Measurements from ENCODE around the gene CELF2. TPM values are rescaled to one million over a fixed set of nuclear protein-coding genes. Genes with fewer than 3 reads are reported as not detected.

Gene CELF2
- total RNA-seq, 1 experiment from 2014 or later = 28.7 TPM

DNA sequence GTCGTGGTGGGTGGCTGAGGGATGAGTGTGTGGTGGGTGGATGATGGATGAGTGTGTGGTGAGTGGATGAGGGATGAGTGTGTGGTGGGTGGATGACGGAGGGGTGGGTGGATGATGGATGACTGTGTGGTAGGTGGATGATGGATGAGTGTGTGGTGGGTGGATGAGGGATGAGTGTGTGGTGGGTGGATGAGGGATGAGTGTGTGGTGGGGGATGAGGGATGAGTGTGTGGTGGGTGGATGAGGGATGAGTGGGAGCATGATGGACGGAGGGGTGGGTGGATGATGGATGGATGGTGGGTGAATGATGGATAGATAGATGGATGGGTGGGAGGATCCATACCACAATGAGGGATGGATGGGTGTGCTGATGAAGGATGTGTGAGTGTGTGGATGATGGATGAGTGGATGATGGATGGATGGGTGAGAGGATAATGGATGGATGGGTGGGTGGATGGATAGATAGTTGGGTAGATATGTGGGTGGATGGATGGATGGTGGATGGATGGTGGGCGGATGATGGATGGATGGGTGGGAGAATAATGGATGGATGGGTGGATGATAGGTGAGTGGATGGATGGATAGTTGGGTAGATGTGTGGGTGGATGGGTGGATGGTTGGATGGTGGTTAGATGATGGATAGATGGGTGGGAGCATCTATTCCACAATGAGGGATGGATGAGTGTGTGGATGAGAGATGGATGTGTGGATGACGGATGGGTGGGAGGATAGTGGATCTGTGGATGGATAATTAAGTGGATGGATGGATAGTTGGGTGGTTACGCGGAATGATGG is 266.8 kb downstream of the CELF2 start:
- Histone ChIP-seq H2BK12ac (ENCODE audit: insufficient read length, low read depth, low read length) (no peak overlapping the region), H3K56ac (ENCODE audit: insufficient read length, low read depth, low read length) (no peak overlapping the region), H3K23me2 (ENCODE audit: insufficient read length, low read depth, low read length, poor library complexity, severe bottlenecking) (no peaks in the 10 kb centered on the region), H3T11ph (ENCODE audit: low read length) (no peak overlapping the region), H3K18ac (ENCODE audit: insufficient read length, low read depth, low read length) (no peak overlapping the region), H3K9ac (ENCODE audit: extremely low read depth, insufficient read length, low read length) (no peak overlapping the region), H3K27me3 (ENCODE audit: insufficient read depth, low read length) (no peaks in the 10 kb centered on the region), H4K91ac (ENCODE audit: insufficient read length, low read depth, low read length) (no peak overlapping the region), H2AK5ac (ENCODE audit: insufficient read length, low read length) (no peak overlapping the region), H2BK20ac (ENCODE audit: low read depth, low read length, poor library complexity, severe bottlenecking) (no peak overlapping the region), H3K27ac (ENCODE audit: insufficient read length, low read depth, low read length) (no peak overlapping the region), H3K79me2 (ENCODE audit: insufficient read depth, low read length) (no peaks in the 10 kb centered on the region), H3K23ac (ENCODE audit: insufficient read length, low read depth, low read length) (no peak overlapping the region), H2BK120ac (ENCODE audit: low read depth, low read length, poor library complexity, severe bottlenecking) (no peak overlapping the region), H3K9me3 (ENCODE audit: control insufficient read depth, low read depth, low read length) (no peaks in the 10 kb centered on the region), H4K8ac (replicated peaks; ENCODE audit: insufficient read length, low read depth, low read length) (no peak overlapping the region), H3K4ac (ENCODE audit: low read depth, low read length) (no peak overlapping the region), H3K4me1 (ENCODE audit: insufficient read depth, low read length) (no peaks in the 10 kb centered on the region), H2BK5ac (ENCODE audit: insufficient read length, low read length) (no peak overlapping the region), H2BK15ac (ENCODE audit: low read depth, low read length) (no peak overlapping the region), H3K4me2 (ENCODE audit: insufficient read depth, insufficient read length, low read length) (no peak overlapping the region), H4K20me1 (ENCODE audit: control insufficient read depth, insufficient read depth, insufficient read length) (no peaks in the 10 kb centered on the region), H3K14ac (ENCODE audit: insufficient read depth, low read length) (no peak overlapping the region), H2AFZ (ENCODE audit: low read length) (no peak overlapping the region), H4K5ac (ENCODE audit: insufficient read length, low read depth, low read length) (no peak overlapping the region), H3K79me1 (ENCODE audit: insufficient read depth, low read depth, low read length, poor library complexity, severe bottlenecking) (no peaks in the 10 kb centered on the region)
- no peaks in the 10 kb centered on the region for H3K9me3 Mint-ChIP-seq
- TF ChIP-seq, protein P1, sequence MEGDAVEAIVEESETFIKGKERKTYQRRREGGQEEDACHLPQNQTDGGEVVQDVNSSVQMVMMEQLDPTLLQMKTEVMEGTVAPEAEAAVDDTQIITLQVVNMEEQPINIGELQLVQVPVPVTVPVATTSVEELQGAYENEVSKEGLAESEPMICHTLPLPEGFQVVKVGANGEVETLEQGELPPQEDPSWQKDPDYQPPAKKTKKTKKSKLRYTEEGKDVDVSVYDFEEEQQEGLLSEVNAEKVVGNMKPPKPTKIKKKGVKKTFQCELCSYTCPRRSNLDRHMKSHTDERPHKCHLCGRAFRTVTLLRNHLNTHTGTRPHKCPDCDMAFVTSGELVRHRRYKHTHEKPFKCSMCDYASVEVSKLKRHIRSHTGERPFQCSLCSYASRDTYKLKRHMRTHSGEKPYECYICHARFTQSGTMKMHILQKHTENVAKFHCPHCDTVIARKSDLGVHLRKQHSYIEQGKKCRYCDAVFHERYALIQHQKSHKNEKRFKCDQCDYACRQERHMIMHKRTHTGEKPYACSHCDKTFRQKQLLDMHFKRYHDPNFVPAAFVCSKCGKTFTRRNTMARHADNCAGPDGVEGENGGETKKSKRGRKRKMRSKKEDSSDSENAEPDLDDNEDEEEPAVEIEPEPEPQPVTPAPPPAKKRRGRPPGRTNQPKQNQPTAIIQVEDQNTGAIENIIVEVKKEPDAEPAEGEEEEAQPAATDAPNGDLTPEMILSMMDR (conservative IDR thresholded peaks at IDR 0.05) = no peak
- no peak overlapping the region for H3K4me3 Mint-ChIP-seq
- WGBS (ENCODE audit: extremely low coverage, insufficient read length, low lambda C conversion rate) = 100% methylated on average over 5 of the region's 7 CpGs
- H3K36me3 Mint-ChIP-seq (ENCODE audit: insufficient read depth in 1 of 3, low read depth in 3 of 3) = peaks cover 3 to 25% (median 6%) of the 10 kb centered on the region in 3 experiments
- no peak overlapping the region for H3K27ac Mint-ChIP-seq
- DNase-seq = no peak
- no peaks in the 10 kb centered on the region for H3K27me3 Mint-ChIP-seq (ENCODE audit: low read depth)
- peaks cover 0 to 3% of the 10 kb centered on the region in 2 experiments; a peak in 1 of 4 replicates for H3K4me1 Mint-ChIP-seq
